H9 (cell line): Measurements from ENCODE around the gene FBXL7. TPM values are rescaled to one million over a fixed set of nuclear protein-coding genes. Genes with fewer than 3 reads are reported as not detected.
A peak's percentile ranks its signal among the peaks of the same experiment; 100 is the strongest.

Experiments
- DNase-seq: peaks from one replicate; pipeline ENCODE4 v3.0.0-alpha.2; 2017
- H2AFZ ChIP-seq: one replicate; pipeline ENCODE4 v1.6.1; 2013; ENCODE audit warnings: mild to moderate bottlenecking, low read length, control low read depth, moderate library complexity
- H2AK5ac ChIP-seq: 2 replicates; pipeline ENCODE4 v1.6.1; 2013; ENCODE audit warnings: low read length, control low read depth, mixed read lengths; ENCODE audit not compliant: insufficient read length
- H2BK120ac ChIP-seq: one replicate; pipeline ENCODE4 v1.6.1; 2013; ENCODE audit warnings: low read depth, mild to moderate bottlenecking, low read length, control low read depth, inconsistent platforms; ENCODE audit not compliant: poor library complexity, severe bottlenecking
- H2BK12ac ChIP-seq: 2 replicates; pipeline ENCODE4 v1.6.1; 2013; ENCODE audit warnings: low read length, control low read depth, mixed read lengths, low read depth; ENCODE audit not compliant: insufficient read length
- H2BK15ac ChIP-seq: 2 replicates; pipeline ENCODE4 v1.6.1; 2013; ENCODE audit warnings: low read depth, low read length, control low read depth
- H2BK20ac ChIP-seq: one replicate; pipeline ENCODE4 v1.6.1; 2013; ENCODE audit warnings: low read depth, mild to moderate bottlenecking, low read length, control low read depth, inconsistent platforms; ENCODE audit not compliant: poor library complexity, severe bottlenecking
- H2BK5ac ChIP-seq: 2 replicates; pipeline ENCODE4 v1.6.1; 2013; ENCODE audit warnings: low read length, control low read depth, mixed read lengths; ENCODE audit not compliant: insufficient read length
- H3K14ac ChIP-seq: 2 replicates; pipeline ENCODE4 v1.6.1; 2013; ENCODE audit warnings: low read length, control low read depth; ENCODE audit not compliant: insufficient read depth
- H3K18ac ChIP-seq: 2 replicates; pipeline ENCODE4 v1.6.1; 2013; ENCODE audit warnings: low read depth, mild to moderate bottlenecking, mixed read lengths, low read length, control low read depth; ENCODE audit not compliant: insufficient read length
- H3K23ac ChIP-seq: 2 replicates; pipeline ENCODE4 v1.6.1; 2013; ENCODE audit warnings: low read length, control low read depth, mixed read lengths, low read depth; ENCODE audit not compliant: insufficient read length
- H3K23me2 ChIP-seq: 2 replicates; pipeline ENCODE4 v1.6.1; 2013; ENCODE audit warnings: low read depth, mild to moderate bottlenecking, mixed read lengths, low read length, control low read depth; ENCODE audit not compliant: insufficient read length, poor library complexity, severe bottlenecking
- H3K27ac ChIP-seq: 2 replicates; pipeline ENCODE4 v1.5.1; 2013; ENCODE audit warnings: low read length, control low read depth, mixed read lengths, low read depth; ENCODE audit not compliant: insufficient read length
- H3K27me3 ChIP-seq: 2 replicates; pipeline ENCODE4 v1.6.1; 2013; ENCODE audit warnings: low read length, control low read depth, inconsistent platforms; ENCODE audit not compliant: insufficient read depth
- H3K4ac ChIP-seq: 2 replicates; pipeline ENCODE4 v1.6.1; 2013; ENCODE audit warnings: low read depth, mild to moderate bottlenecking, control low read depth, inconsistent platforms, low read length, moderate library complexity
- H3K4me1 ChIP-seq: 2 replicates; pipeline ENCODE4 v1.6.1; 2013; ENCODE audit warnings: low read length, control low read depth, inconsistent platforms; ENCODE audit not compliant: insufficient read depth
- H3K4me2 ChIP-seq: 2 replicates; pipeline ENCODE4 v1.6.1; 2013; ENCODE audit warnings: low read length, control low read depth, mixed read lengths; ENCODE audit not compliant: insufficient read length, insufficient read depth
- H3K56ac ChIP-seq: 2 replicates; pipeline ENCODE4 v1.6.1; 2013; ENCODE audit warnings: low read depth, mild to moderate bottlenecking, mixed read lengths, low read length, control low read depth; ENCODE audit not compliant: insufficient read length
- H3K79me1 ChIP-seq: 2 replicates; pipeline ENCODE4 v1.6.1; 2013; ENCODE audit warnings: low read depth, mild to moderate bottlenecking, moderate library complexity, low read length, control low read depth, inconsistent platforms; ENCODE audit not compliant: insufficient read depth, poor library complexity, severe bottlenecking
- H3K79me2 ChIP-seq: 2 replicates; pipeline ENCODE4 v1.6.1; 2013; ENCODE audit warnings: low read length, control low read depth, inconsistent platforms; ENCODE audit not compliant: insufficient read depth
- H3K9ac ChIP-seq: 2 replicates; pipeline ENCODE4 v1.6.1; 2013; ENCODE audit warnings: low read length, control low read depth, mixed read lengths; ENCODE audit not compliant: insufficient read length; ENCODE audit errors: extremely low read depth
- H3K9me3 ChIP-seq: one replicate; pipeline ENCODE4 v1.6.1; 2013; ENCODE audit warnings: low read depth, low read length, inconsistent platforms; ENCODE audit not compliant: control insufficient read depth
- H3T11ph ChIP-seq: one replicate; pipeline ENCODE4 v1.6.1; 2013; ENCODE audit warnings: mild to moderate bottlenecking, low read length, control low read depth, inconsistent platforms
- H4K20me1 ChIP-seq: one replicate; pipeline ENCODE4 v1.6.1; 2013; ENCODE audit not compliant: control insufficient read depth, insufficient read length, insufficient read depth
- H4K5ac ChIP-seq: 2 replicates; pipeline ENCODE4 v1.6.1; 2013; ENCODE audit warnings: low read depth, mild to moderate bottlenecking, mixed read lengths, low read length, control low read depth; ENCODE audit not compliant: insufficient read length
- H4K8ac ChIP-seq: replicated peaks from 2 replicates; pipeline ENCODE4 v1.6.1; 2013; ENCODE audit warnings: low read length, control low read depth, mixed read lengths, low read depth; ENCODE audit not compliant: insufficient read length
- H4K91ac ChIP-seq: 2 replicates; pipeline ENCODE4 v1.6.1; 2013; ENCODE audit warnings: low read depth, mild to moderate bottlenecking, moderate library complexity, mixed read lengths, low read length, control low read depth; ENCODE audit not compliant: insufficient read length
- H3K27ac Mint-ChIP-seq, 3 experiments: 2 replicates in 2 of 3; 3 replicates in 1 of 3; pipeline ENCODE4 v1.8.0; 2020 to 2021; ENCODE audit warnings: mixed read lengths in 3 of 3, mild to moderate bottlenecking in 1 of 3, moderate library complexity in 1 of 3
- H3K27me3 Mint-ChIP-seq: 2 replicates; pipeline ENCODE4 v1.8.0; 2021; ENCODE audit warnings: low read depth, mild to moderate bottlenecking, moderate library complexity, mixed read lengths
- H3K36me3 Mint-ChIP-seq, 3 experiments: 2 replicates in 2 of 3; 3 replicates in 1 of 3; pipeline ENCODE4 v1.8.0; 2020 to 2021; ENCODE audit warnings: low read depth in 3 of 3, mixed read lengths in 3 of 3; ENCODE audit not compliant: insufficient read depth in 1 of 3
- H3K4me1 Mint-ChIP-seq, 2 experiments: 2 replicates each; pipeline ENCODE4 v1.8.0; 2020; ENCODE audit warnings: mixed read lengths in 2 of 2
- H3K4me3 Mint-ChIP-seq, 2 experiments: 2 replicates in 1 of 2; 3 replicates in 1 of 2; pipeline ENCODE4 v1.8.0; 2020 to 2021; ENCODE audit warnings: mild to moderate bottlenecking in 2 of 2, mixed read lengths in 2 of 2, moderate library complexity in 1 of 2
- H3K9me3 Mint-ChIP-seq, 2 experiments: 2 replicates in 1 of 2; 3 replicates in 1 of 2; pipeline ENCODE4 v1.8.0; 2020; ENCODE audit warnings: mild to moderate bottlenecking in 2 of 2, mixed read lengths in 2 of 2, moderate library complexity in 1 of 2
- CTCF ChIP-seq: fragments of 200-600 bp; sonication (generic); conservative IDR thresholded peaks from 3 replicates; pipeline ENCODE4 v1.8.0; 2021; ENCODE audit warnings: antibody characterized with exemption, mild to moderate bottlenecking
- WGBS: extraction: QIAGEN DNeasy Blood & Tissue Kit; methylation state at CpG from one replicate; pipeline ENCODE4 v1.1.7; 2013; ENCODE audit warnings: missing lambda C conversion rate, low lambda C conversion rate, mixed read lengths; ENCODE audit not compliant: insufficient read length; ENCODE audit errors: extremely low coverage; 5-methylcytosine and 5-hydroxymethylcytosine counted together
- microRNA-seq: library from miRNA; unstranded; fragments of <30 nt; microRNA quantifications from one replicate; pipeline ENCODE4, GENCODE V29; 2020; ENCODE audit warnings: borderline microRNAs expressed
- total RNA-seq: library from RNA; stranded (reverse); gene quantifications from 2 replicates; pipeline ENCODE4 v1.2.1, GENCODE V29; 2021

Gene FBXL7
- total RNA-seq, 1 experiment from 2014 or later: 14.6 TPM

- Histone ChIP-seq H3K79me2 (no peaks in the 10 kb centered on the region), H4K8ac (no peak overlapping the region), H3K27me3 (no peaks in the 10 kb centered on the region), H3K27ac (no peak overlapping the region), H2AK5ac (no peak overlapping the region), H2BK15ac (no peak overlapping the region), H3K18ac (no peak overlapping the region), H3T11ph (no peak overlapping the region), H2BK20ac (no peak overlapping the region), H4K20me1 (no peaks in the 10 kb centered on the region), H2BK5ac (no peak overlapping the region), H3K4me1 (no peaks in the 10 kb centered on the region), H2BK12ac (no peak overlapping the region), H2AFZ (no peak overlapping the region), H3K23me2 (no peaks in the 10 kb centered on the region), H3K56ac (no peak overlapping the region), H3K4ac (no peak overlapping the region), H3K9ac (no peak overlapping the region), H3K4me2 (no peak overlapping the region), H4K91ac (no peak overlapping the region), H3K79me1 (no peaks in the 10 kb centered on the region), H2BK120ac (no peak overlapping the region), H3K14ac (no peak overlapping the region), H3K9me3 (no peaks in the 10 kb centered on the region), H4K5ac (no peak overlapping the region), H3K23ac (no peak overlapping the region)
- no peaks in the 10 kb centered on the region for H3K36me3 Mint-ChIP-seq
- no peak for DNase-seq
- TF ChIP-seq CTCF: no peak
- WGBS: no CpG with 5 or more reads among the region's 1 CpG
- no peaks in the 10 kb centered on the region for H3K4me1 Mint-ChIP-seq
- H3K4me3 Mint-ChIP-seq: no peak overlapping the region
- H3K27ac Mint-ChIP-seq: no peak overlapping the region
- peaks cover 3% of the 10 kb centered on the region; the same call in 1 of the 2 replicates for H3K27me3 Mint-ChIP-seq
- H3K9me3 Mint-ChIP-seq: no peaks in the 10 kb centered on the region
Observed at GRCh38 chr5:15983392-15983791, 483.4 kb downstream of the FBXL7 start.

Small RNA genes lying within 50 kb of the gene (microRNA-seq; reads per million reads assigned to microRNA genes)
- 28.1 reads per million, percentile 58 among the genes with 10 or more reads in this experiment for gene MIR887
